ENCODE measurements around the gene SLC26A11.

Gene SLC26A11

GRCh38 chr17:80220054-80220735 is at the start of gene SLC26A11, which contains the start of gene SGSH:
Gene SLC26A11 (plus strand): TSS chr17:80220427. CDS start chr17:80221561, 1,134 bp downstream.
Gene SGSH (minus strand): TSS chr17:80220333. CDS start chr17:80220313, 20 bp downstream.
- TF ChIP-seq POLR2A (IDR thresholded peaks at IDR 0.05; ENCODE audit: low read depth, low read length), result peak; percentile 59
- DNase-seq (ENCODE audit: insufficient read length, low spot score), result peak; percentile 94
- FAIRE-seq, result no peak

- DNase-seq (ENCODE audit: insufficient read length, low spot score) (no peak), FAIRE-seq (no peak)
- no peak for TF ChIP-seq POLR2A (IDR thresholded peaks at IDR 0.05; ENCODE audit: low read depth, low read length)
Observed at GRCh38 chr17:80171681-80172080, 48.5 kb upstream of the SLC26A11 start.

GRCh38 chr17:80173126-80173525 is 47.1 kb upstream of the SLC26A11 start:
- DNase-seq (ENCODE audit: insufficient read length, low spot score) (no peak), FAIRE-seq (no peak)
- no peak for TF ChIP-seq POLR2A (IDR thresholded peaks at IDR 0.05; ENCODE audit: low read depth, low read length)

GRCh38 chr17:80173916-80174315 is 46.3 kb upstream of the SLC26A11 start:
- no peak for FAIRE-seq
- no peak for DNase-seq (ENCODE audit: insufficient read length, low spot score)
- no peak for TF ChIP-seq POLR2A (IDR thresholded peaks at IDR 0.05; ENCODE audit: low read depth, low read length)

GRCh38 chr17:80176757-80177156 is 43.5 kb upstream of the SLC26A11 start:
- TF ChIP-seq POLR2A (IDR thresholded peaks at IDR 0.05; ENCODE audit: low read depth, low read length), result no peak
- no peak for DNase-seq (ENCODE audit: insufficient read length, low spot score)
- no peak for FAIRE-seq

- TF ChIP-seq POLR2A (IDR thresholded peaks at IDR 0.05; ENCODE audit: low read depth, low read length), result no peak
- DNase-seq (ENCODE audit: insufficient read length, low spot score), result no peak
- no peak for FAIRE-seq
Observed at GRCh38 chr17:80177986-80178595, 42.1 kb upstream of the SLC26A11 start.

- TF ChIP-seq POLR2A (IDR thresholded peaks at IDR 0.05; ENCODE audit: low read depth, low read length), result no peak
- DNase-seq (ENCODE audit: insufficient read length, low spot score) (no peak), FAIRE-seq (no peak)
Observed at GRCh38 chr17:80180192-80180591, 40.0 kb upstream of the SLC26A11 start.

- FAIRE-seq (no peak), DNase-seq (ENCODE audit: insufficient read length, low spot score) (no peak)
- TF ChIP-seq POLR2A (IDR thresholded peaks at IDR 0.05; ENCODE audit: low read depth, low read length), result no peak
Observed at GRCh38 chr17:80181431-80181830, 38.8 kb upstream of the SLC26A11 start.

- DNase-seq (ENCODE audit: insufficient read length, low spot score) (no peak), FAIRE-seq (no peak)
- no peak for TF ChIP-seq POLR2A (IDR thresholded peaks at IDR 0.05; ENCODE audit: low read depth, low read length)
Observed at GRCh38 chr17:80182118-80182844, 37.9 kb upstream of the SLC26A11 start.

GRCh38 chr17:80182845-80183223 is 37.4 kb upstream of the SLC26A11 start:
- no peak for FAIRE-seq
- TF ChIP-seq POLR2A (IDR thresholded peaks at IDR 0.05; ENCODE audit: low read depth, low read length), result no peak
- DNase-seq (ENCODE audit: insufficient read length, low spot score), result no peak

- TF ChIP-seq POLR2A (IDR thresholded peaks at IDR 0.05; ENCODE audit: low read depth, low read length), result no peak
- no peak for FAIRE-seq
- no peak for DNase-seq (ENCODE audit: insufficient read length, low spot score)
Observed at GRCh38 chr17:80183581-80184422, 36.4 kb upstream of the SLC26A11 start.

- no peak for FAIRE-seq
- DNase-seq (ENCODE audit: insufficient read length, low spot score), result no peak
- TF ChIP-seq POLR2A (IDR thresholded peaks at IDR 0.05; ENCODE audit: low read depth, low read length), result no peak
Observed at GRCh38 chr17:80184423-80184714, 35.9 kb upstream of the SLC26A11 start.

GRCh38 chr17:80185968-80186367 is 34.3 kb upstream of the SLC26A11 start:
- TF ChIP-seq POLR2A (IDR thresholded peaks at IDR 0.05; ENCODE audit: low read depth, low read length), result no peak
- FAIRE-seq, result no peak
- DNase-seq (ENCODE audit: insufficient read length, low spot score), result no peak

GRCh38 chr17:80187090-80187489 is 33.1 kb upstream of the SLC26A11 start:
- DNase-seq (ENCODE audit: insufficient read length, low spot score) (no peak), FAIRE-seq (no peak)
- no peak for TF ChIP-seq POLR2A (IDR thresholded peaks at IDR 0.05; ENCODE audit: low read depth, low read length)

Data from H54 (cell line).